HepG2 (cell line): ENCODE results near the gene TMEM107. TPM values are rescaled to one million over a fixed set of nuclear protein-coding genes. Genes with fewer than 3 reads are reported as not detected.
A peak's percentile ranks its signal among the peaks of the same experiment; 100 is the strongest.

Experiments used
- ARID2 ChIP-seq: sonication (generic); formaldehyde crosslinking; IDR thresholded peaks from 2 replicates; pipeline ENCODE4 v1.8.1; 2022; ENCODE audit warnings: mild to moderate bottlenecking, missing genetic modification reagents, borderline replicate concordance
- ARID4A ChIP-seq: sonication (generic); formaldehyde crosslinking; IDR thresholded peaks from 2 replicates; pipeline ENCODE4 v1.5.0; 2020; ENCODE audit warnings: mild to moderate bottlenecking, missing genetic modification reagents, borderline replicate concordance
- ATM ChIP-seq: fragments of 450-650 bp; IDR thresholded peaks from 2 replicates; pipeline ENCODE4 v1.7.1; 2017; ENCODE audit warnings: mild to moderate bottlenecking, borderline replicate concordance
- IRF2 ChIP-seq: IDR thresholded peaks from 2 replicates; pipeline ENCODE4 v1.6.1; 2018; ENCODE audit warnings: missing genetic modification reagents, missing compliant biosample characterization
- JDP2 ChIP-seq: sonication (generic); formaldehyde crosslinking; IDR thresholded peaks from 2 replicates; pipeline ENCODE4 v1.8.1; 2022; ENCODE audit warnings: missing genetic modification reagents, borderline replicate concordance
- MLXIP ChIP-seq: sonication (generic); formaldehyde crosslinking; IDR thresholded peaks from 2 replicates; pipeline ENCODE4 v1.9.0; 2021; ENCODE audit warnings: missing genetic modification reagents, borderline replicate concordance
- PATZ1 ChIP-seq: sonication (generic); formaldehyde crosslinking; IDR thresholded peaks from 2 replicates; pipeline ENCODE4 v1.4.0; 2020; ENCODE audit warnings: missing genetic modification reagents
- SOX13 ChIP-seq, 3 experiments: fragments of 450-650 bp in 1 of 3; sonication (generic) in 1 of 3; formaldehyde crosslinking in 1 of 3; IDR thresholded peaks in 2 of 3; conservative IDR thresholded peaks in 1 of 3; 2 replicates each; pipeline versions ENCODE4 v1.5.0 to v1.6.1; 2016 to 2020; ENCODE audit warnings: antibody characterized with exemption in 1 of 3, mild to moderate bottlenecking in 1 of 3, missing compliant biosample characterization in 1 of 3, missing genetic modification reagents in 1 of 3, moderate library complexity in 1 of 3
- STAT6 ChIP-seq: sonication (generic); formaldehyde crosslinking; IDR thresholded peaks from 2 replicates; pipeline ENCODE4 v1.4.0; 2020; ENCODE audit warnings: missing genetic modification reagents, mild to moderate bottlenecking, borderline replicate concordance
- ZNF280B ChIP-seq: sonication (generic); formaldehyde crosslinking; IDR thresholded peaks from 2 replicates; pipeline ENCODE4 v1.5.0; 2020; ENCODE audit warnings: missing genetic modification reagents, mild to moderate bottlenecking, borderline replicate concordance
- ZNF530 ChIP-seq: sonication (generic); formaldehyde crosslinking; IDR thresholded peaks from 2 replicates; pipeline ENCODE4 v1.5.0; 2020; ENCODE audit warnings: low read depth, mild to moderate bottlenecking, missing genetic modification reagents
- ZNF605 ChIP-seq: sonication (generic); formaldehyde crosslinking; IDR thresholded peaks from 2 replicates; pipeline ENCODE4 v1.8.0; 2022; ENCODE audit warnings: mild to moderate bottlenecking, missing genetic modification reagents
- ZNF788 ChIP-seq: sonication (generic); formaldehyde crosslinking; IDR thresholded peaks from 2 replicates; pipeline ENCODE4 v1.5.0; 2020; ENCODE audit warnings: mild to moderate bottlenecking, missing genetic modification reagents, borderline replicate concordance
- polyA plus RNA-seq, 8 experiments: library from polyadenylated mRNA; depleted of rRNA in 3 of 8; stranded (reverse) in 7 of 8; unstranded in 1 of 8; fragments of >200 nt; fragmentation: Illumina TruSeq in 4 of 8; extraction: Trizol in 4 of 8; gene quantifications; 2 replicates each; pipeline versions ENCODE4 v1.2.1 to v1.2.3, GENCODE V29; 2011 to 2016; ENCODE audit warnings: low read depth in 4 of 8, missing spikeins in 1 of 8, mixed read lengths in 1 of 8; ENCODE audit not compliant: insufficient read depth in 1 of 8
- total RNA-seq, 5 experiments: library from RNA; depleted of rRNA; stranded (reverse); fragments of >200 nt; fragmentation: Illumina TruSeq; extraction: Trizol; gene quantifications; 2 replicates each; pipeline ENCODE4 v1.2.3, GENCODE V29; 2016; ENCODE audit warnings: low read depth in 1 of 5

The TMEM107 gene
- total and polyA plus RNA-seq, 2 of the 13 experiments (the other 11 are each of a cell fraction or from before 2014, with no cell fraction given) = 7.2 to 15.3 TPM

- TF ChIP-seq MLXIP (CRISPR knock-in tag) (no peak), ZNF530 (CRISPR knock-in tag) (no peak), IRF2 (CRISPR knock-in tag) (peak; percentile 48; the same call in 1 of the 2 replicates), ARID4A (CRISPR knock-in tag) (peak; percentile 90), ATM (no peak), ZNF280B (no peak), ZNF788 (CRISPR knock-in tag) (no peak), STAT6 (CRISPR knock-in tag) (no peak), PATZ1 (peak; percentile 32; the same call in 1 of the 2 replicates), SOX13 (IDR thresholded peaks at IDR 0.05) (no peak), SOX13 (CRISPR knock-in tag; conservative IDR thresholded peaks at IDR 0.05 in 1 of 2, IDR thresholded peaks at IDR 0.05 in 1 of 2) (no peak), ARID2 (CRISPR knock-in tag) (no peak), JDP2 (no peak), ZNF605 (CRISPR knock-in tag) (no peak)
Observed at GRCh38 chr17:8156246-8156992, 19.8 kb downstream of the TMEM107 start (continued).
